Measurements from ENCODE around the gene MED16.

DNA sequence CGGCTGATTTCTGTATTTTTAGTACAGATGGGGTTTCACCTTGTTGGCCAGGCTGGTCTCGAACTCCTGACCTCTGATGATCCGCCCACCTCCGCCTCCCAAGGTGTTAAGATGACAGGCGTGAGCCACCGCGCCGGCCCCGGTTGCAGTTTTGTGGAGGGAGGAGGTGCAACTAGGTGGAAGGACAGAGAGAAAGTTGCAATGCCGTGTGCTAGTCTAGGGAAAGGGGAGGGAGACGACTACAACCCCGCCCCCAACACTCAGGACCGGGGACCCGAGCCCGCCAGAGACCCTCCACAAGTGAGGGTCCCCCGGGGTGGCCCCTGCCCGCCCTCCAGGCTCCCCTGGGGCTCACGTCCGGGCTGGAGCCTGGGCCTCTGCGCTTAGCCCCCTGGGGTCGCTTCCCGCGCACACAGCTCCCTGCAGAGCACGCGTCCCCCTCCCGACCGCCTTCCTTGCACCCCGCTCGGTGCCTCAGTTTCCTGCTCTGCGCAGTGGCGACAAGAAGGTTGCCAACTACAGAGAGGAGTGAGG is 31.6 kb upstream of the MED16 start:
- TF ChIP-seq, protein P1, sequence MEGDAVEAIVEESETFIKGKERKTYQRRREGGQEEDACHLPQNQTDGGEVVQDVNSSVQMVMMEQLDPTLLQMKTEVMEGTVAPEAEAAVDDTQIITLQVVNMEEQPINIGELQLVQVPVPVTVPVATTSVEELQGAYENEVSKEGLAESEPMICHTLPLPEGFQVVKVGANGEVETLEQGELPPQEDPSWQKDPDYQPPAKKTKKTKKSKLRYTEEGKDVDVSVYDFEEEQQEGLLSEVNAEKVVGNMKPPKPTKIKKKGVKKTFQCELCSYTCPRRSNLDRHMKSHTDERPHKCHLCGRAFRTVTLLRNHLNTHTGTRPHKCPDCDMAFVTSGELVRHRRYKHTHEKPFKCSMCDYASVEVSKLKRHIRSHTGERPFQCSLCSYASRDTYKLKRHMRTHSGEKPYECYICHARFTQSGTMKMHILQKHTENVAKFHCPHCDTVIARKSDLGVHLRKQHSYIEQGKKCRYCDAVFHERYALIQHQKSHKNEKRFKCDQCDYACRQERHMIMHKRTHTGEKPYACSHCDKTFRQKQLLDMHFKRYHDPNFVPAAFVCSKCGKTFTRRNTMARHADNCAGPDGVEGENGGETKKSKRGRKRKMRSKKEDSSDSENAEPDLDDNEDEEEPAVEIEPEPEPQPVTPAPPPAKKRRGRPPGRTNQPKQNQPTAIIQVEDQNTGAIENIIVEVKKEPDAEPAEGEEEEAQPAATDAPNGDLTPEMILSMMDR (IDR thresholded peaks at IDR 0.05): no peak
- no peak for TF ChIP-seq POLR2A (IDR thresholded peaks at IDR 0.05; ENCODE audit: low read depth)
